ENCODE data around the gene MACROH2A1.

The MACROH2A1 gene

DNA sequence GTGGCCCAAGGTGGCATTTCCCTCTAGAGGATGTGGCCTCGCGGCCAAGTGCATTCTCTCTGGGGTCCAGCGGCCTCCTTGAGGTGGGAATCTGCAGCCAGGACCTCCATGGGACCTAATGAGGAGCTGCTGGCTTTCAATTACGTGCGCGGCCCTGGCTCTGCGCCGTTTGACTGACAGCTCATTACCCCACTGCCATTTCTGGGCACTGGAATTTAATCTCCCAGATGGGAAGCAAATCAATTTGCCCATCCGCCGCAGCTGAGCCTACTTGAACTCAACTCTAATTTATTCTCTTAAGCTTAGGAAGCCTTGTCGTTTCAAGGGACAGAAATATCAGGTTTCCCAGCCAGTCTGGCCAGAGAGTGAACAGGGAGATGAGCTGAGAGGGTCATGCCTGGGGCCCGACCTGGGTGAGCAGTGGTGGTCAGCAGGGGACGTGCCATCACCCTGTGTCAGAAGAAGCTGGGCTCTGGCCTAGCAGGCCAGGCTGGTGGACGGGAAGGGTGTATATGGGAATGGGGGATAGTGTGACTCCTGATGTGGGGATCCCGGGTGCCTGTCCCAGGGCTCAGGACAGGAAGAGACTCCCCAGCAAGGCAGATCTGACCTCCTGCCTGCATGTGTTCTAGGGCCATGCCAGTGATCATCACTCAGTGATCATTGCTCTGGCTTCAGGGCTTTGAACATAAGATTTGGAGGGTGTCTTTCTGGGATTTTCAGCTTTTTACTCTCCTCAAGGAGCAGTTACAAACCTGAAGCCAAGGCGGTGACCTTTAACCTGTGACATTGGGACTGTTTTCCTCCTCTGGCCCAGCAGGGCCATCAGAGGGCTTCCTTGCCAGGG is 69.7 kb downstream of the MACROH2A1 start:
- no peak for DNase-seq
- H3K36me3 ChIP-seq (replicated peaks; ENCODE audit: insufficient read depth, low read length), result no peaks in the 10 kb centered on the region
- H3K27ac ChIP-seq (ENCODE audit: low read length), result no peak overlapping the region
- H3F3A ChIP-seq (ENCODE audit: insufficient read depth, low read length), result no peaks in the 10 kb centered on the region
- H3K79me2 ChIP-seq (ENCODE audit: low read length), result no peaks in the 10 kb centered on the region
- no peak overlapping the region for H3K4me2 ChIP-seq (ENCODE audit: low read depth, low read length)
- no peak for TF ChIP-seq EZH2 (optimal IDR thresholded peaks at IDR 0.05; ENCODE audit: low read depth, low read length)
- TF ChIP-seq EZH2phosphoT487 (IDR thresholded peaks at IDR 0.05; ENCODE audit: low read length), result no peak
- TF ChIP-seq, protein P1, sequence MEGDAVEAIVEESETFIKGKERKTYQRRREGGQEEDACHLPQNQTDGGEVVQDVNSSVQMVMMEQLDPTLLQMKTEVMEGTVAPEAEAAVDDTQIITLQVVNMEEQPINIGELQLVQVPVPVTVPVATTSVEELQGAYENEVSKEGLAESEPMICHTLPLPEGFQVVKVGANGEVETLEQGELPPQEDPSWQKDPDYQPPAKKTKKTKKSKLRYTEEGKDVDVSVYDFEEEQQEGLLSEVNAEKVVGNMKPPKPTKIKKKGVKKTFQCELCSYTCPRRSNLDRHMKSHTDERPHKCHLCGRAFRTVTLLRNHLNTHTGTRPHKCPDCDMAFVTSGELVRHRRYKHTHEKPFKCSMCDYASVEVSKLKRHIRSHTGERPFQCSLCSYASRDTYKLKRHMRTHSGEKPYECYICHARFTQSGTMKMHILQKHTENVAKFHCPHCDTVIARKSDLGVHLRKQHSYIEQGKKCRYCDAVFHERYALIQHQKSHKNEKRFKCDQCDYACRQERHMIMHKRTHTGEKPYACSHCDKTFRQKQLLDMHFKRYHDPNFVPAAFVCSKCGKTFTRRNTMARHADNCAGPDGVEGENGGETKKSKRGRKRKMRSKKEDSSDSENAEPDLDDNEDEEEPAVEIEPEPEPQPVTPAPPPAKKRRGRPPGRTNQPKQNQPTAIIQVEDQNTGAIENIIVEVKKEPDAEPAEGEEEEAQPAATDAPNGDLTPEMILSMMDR (IDR thresholded peaks at IDR 0.05; ENCODE audit: low read length), result no peak
- no peaks in the 10 kb centered on the region for H3K9me2 ChIP-seq (replicated peaks; ENCODE audit: insufficient read depth, low read length)
- no peak overlapping the region for H3K9ac ChIP-seq (ENCODE audit: low read length)
- no peaks in the 10 kb centered on the region for H4K20me1 ChIP-seq (ENCODE audit: insufficient read depth, low read length)
- no peak overlapping the region for H3K4me3 ChIP-seq (ENCODE audit: low read length)
- no peaks in the 10 kb centered on the region for H3K27me3 ChIP-seq (replicated peaks; ENCODE audit: insufficient read depth, low read length)
- no peak overlapping the region for H2AFZ ChIP-seq (ENCODE audit: low read length)
- H3K4me1 ChIP-seq (ENCODE audit: low read length), result no peaks in the 10 kb centered on the region
- no peaks in the 10 kb centered on the region for H3K9me3 ChIP-seq (replicated peaks; ENCODE audit: insufficient read depth, low read length)

DNA sequence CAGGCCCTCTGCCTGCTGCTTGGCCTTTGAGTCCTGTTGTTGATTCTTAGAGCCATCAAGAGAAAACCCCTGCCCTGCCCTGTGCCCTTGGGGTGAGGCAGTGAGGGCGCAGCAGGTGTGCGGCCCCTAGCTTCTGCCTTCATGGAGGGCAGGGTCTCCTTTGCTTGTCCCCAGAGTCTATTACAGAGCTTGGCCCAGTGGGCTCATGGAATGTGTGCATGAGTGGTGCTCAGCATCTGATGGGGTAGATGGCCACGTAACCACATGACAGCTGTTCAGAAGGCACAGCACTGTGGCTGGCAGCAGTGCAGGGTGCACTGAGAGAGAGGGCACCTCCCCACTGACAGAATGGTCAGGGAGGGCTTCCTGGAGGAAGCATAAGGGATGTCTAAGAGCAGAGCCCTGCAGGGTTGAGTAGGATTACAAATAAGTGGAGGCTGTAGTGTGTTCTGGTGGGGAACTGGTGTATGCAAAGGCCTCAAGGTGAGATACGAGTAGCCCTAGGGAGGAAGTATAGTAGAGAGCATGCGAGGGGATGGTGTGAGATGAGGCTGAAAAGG is 70.8 kb downstream of the MACROH2A1 start:
- Histone ChIP-seq H3K27me3 (replicated peaks; ENCODE audit: insufficient read depth, low read length) (no peaks in the 10 kb centered on the region), H3K4me2 (ENCODE audit: low read depth, low read length) (no peak overlapping the region), H3F3A (ENCODE audit: insufficient read depth, low read length) (no peaks in the 10 kb centered on the region), H3K27ac (ENCODE audit: low read length) (no peak overlapping the region), H3K4me3 (ENCODE audit: low read length) (no peak overlapping the region), H3K36me3 (replicated peaks; ENCODE audit: insufficient read depth, low read length) (no peaks in the 10 kb centered on the region), H3K79me2 (ENCODE audit: low read length) (no peaks in the 10 kb centered on the region), H3K9ac (ENCODE audit: low read length) (no peak overlapping the region), H3K9me3 (replicated peaks; ENCODE audit: insufficient read depth, low read length) (no peaks in the 10 kb centered on the region), H2AFZ (ENCODE audit: low read length) (no peak overlapping the region), H4K20me1 (ENCODE audit: insufficient read depth, low read length) (no peaks in the 10 kb centered on the region), H3K9me2 (replicated peaks; ENCODE audit: insufficient read depth, low read length) (no peaks in the 10 kb centered on the region), H3K4me1 (ENCODE audit: low read length) (no peaks in the 10 kb centered on the region)
- TF ChIP-seq EZH2phosphoT487 (IDR thresholded peaks at IDR 0.05; ENCODE audit: low read length) (no peak), EZH2 (optimal IDR thresholded peaks at IDR 0.05; ENCODE audit: low read depth, low read length) (no peak)
- TF ChIP-seq, protein P1 (IDR thresholded peaks at IDR 0.05; ENCODE audit: low read length), result no peak
- no peak for DNase-seq

DNA sequence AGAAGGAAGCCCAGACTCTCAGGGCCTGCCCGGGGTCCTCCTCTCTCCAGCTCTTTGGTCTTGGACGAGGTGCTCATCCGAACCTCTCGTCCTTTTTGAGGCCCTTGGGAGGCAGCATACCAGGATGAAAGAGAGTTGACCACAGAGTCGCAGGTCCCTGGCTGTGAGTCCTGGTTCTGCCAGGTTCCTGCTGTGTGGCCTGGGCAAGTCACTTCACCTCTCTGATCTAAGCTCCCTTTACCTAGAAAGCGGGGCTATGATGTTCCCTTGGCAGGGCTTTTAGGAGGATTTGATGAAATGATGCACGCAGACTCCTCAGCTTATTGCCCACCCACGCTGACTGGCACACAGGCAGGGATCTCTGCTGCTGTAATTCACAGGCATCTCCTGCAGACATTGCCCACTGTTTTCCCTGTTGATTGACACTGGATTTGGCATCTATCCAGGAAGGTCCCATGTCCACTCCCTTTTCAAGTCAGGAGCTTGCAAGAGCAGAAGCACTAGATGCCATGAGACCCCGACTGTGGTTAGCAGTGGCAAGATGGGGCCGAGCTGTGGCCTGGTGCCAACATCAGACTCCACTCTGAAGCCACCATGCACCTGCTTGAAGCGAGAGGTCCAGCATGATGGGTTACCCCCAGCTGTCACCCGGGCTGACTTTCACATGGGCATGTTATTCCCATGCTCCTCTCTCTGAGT is 71.5 kb downstream of the MACROH2A1 start:
- Histone ChIP-seq H3F3A (ENCODE audit: insufficient read depth, low read length) (no peaks in the 10 kb centered on the region), H3K4me1 (ENCODE audit: low read length) (no peaks in the 10 kb centered on the region), H3K4me2 (ENCODE audit: low read depth, low read length) (no peak overlapping the region), H4K20me1 (ENCODE audit: insufficient read depth, low read length) (no peaks in the 10 kb centered on the region), H3K27me3 (replicated peaks; ENCODE audit: insufficient read depth, low read length) (no peaks in the 10 kb centered on the region), H3K27ac (ENCODE audit: low read length) (no peak overlapping the region), H3K36me3 (replicated peaks; ENCODE audit: insufficient read depth, low read length) (no peaks in the 10 kb centered on the region), H3K9ac (ENCODE audit: low read length) (no peak overlapping the region), H3K9me2 (replicated peaks; ENCODE audit: insufficient read depth, low read length) (no peaks in the 10 kb centered on the region), H3K9me3 (replicated peaks; ENCODE audit: insufficient read depth, low read length) (no peaks in the 10 kb centered on the region), H3K4me3 (ENCODE audit: low read length) (no peak overlapping the region), H2AFZ (ENCODE audit: low read length) (no peak overlapping the region), H3K79me2 (ENCODE audit: low read length) (no peaks in the 10 kb centered on the region)
- TF ChIP-seq EZH2phosphoT487 (IDR thresholded peaks at IDR 0.05; ENCODE audit: low read length) (no peak), EZH2 (optimal IDR thresholded peaks at IDR 0.05; ENCODE audit: low read depth, low read length) (no peak)
- TF ChIP-seq, protein P1 (IDR thresholded peaks at IDR 0.05; ENCODE audit: low read length), result no peak
- no peak for DNase-seq
